Measurements from ENCODE around the gene ASTN2. TPM values are rescaled to one million over a fixed set of nuclear protein-coding genes. Genes with fewer than 3 reads are reported as not detected.

ASTN2 gene
- total RNA-seq, 2 experiments from 2014 or later, result 1.7 to 4.2 TPM

DNA sequence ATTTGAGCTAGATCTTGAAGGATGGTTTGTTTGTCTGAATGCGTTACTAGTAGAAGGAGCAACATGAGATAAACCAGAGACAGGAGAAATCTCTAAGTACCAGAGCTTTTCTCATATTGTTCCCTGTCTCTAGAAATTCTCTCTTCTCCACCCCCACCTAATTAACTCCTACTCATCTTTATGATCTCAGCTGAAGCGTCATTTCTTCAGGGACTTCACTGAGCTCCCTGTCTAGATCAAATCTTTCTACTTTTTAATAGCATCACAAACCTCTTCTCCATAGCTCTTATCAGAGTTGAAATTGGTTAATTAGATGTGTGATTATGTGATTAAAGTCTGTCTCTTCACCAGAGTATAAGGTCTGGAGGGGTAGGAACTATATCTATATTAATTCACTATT, 1035.0 kb downstream of the ASTN2 start:
- Histone ChIP-seq H3K36me3 (ENCODE audit: insufficient read depth, low read length) (no peaks in the 10 kb centered on the region), H3K4me3 (ENCODE audit: low read depth, low read length, poor library complexity, severe bottlenecking) (no peak overlapping the region), H3K9me2 (ENCODE audit: insufficient read depth, low read length) (no peaks in the 10 kb centered on the region), H2AFZ (ENCODE audit: low read length) (no peak overlapping the region), H3K9me3 (ENCODE audit: low read length) (no peaks in the 10 kb centered on the region), H3K4me1 (ENCODE audit: insufficient read depth, low read length, poor library complexity, severe bottlenecking) (no peaks in the 10 kb centered on the region), H3K27ac (ENCODE audit: low read depth, low read length, poor library complexity, severe bottlenecking) (no peak overlapping the region), H4K20me1 (ENCODE audit: insufficient read depth, low read length) (no peaks in the 10 kb centered on the region), H3K4me2 (ENCODE audit: low read length) (no peak overlapping the region), H3K79me2 (ENCODE audit: insufficient read depth, low read depth, low read length) (no peaks in the 10 kb centered on the region)
- intact Hi-C loops (cut with micrococcal nuclease; ENCODE audit: unreplicated experiment), result no loop called here
- no peak for DNase-seq (ENCODE audit: low spot score)
- CTCF ChIA-PET (ENCODE audit: unreplicated experiment), result no interaction called here
- POLR2A ChIA-PET, result interaction anchor here (1.1 kb wide), 1 partner anchor 28 kb away, joined by 3 read pairs; no protein-coding TSS in a partner anchor
- no TSS peak for BruUV-seq (replicated peaks)
- TF ChIP-seq EZH2phosphoT487 (IDR thresholded peaks at IDR 0.05; ENCODE audit: borderline replicate concordance, low read depth, low read length), result no peak
- TF ChIP-seq, protein P1, sequence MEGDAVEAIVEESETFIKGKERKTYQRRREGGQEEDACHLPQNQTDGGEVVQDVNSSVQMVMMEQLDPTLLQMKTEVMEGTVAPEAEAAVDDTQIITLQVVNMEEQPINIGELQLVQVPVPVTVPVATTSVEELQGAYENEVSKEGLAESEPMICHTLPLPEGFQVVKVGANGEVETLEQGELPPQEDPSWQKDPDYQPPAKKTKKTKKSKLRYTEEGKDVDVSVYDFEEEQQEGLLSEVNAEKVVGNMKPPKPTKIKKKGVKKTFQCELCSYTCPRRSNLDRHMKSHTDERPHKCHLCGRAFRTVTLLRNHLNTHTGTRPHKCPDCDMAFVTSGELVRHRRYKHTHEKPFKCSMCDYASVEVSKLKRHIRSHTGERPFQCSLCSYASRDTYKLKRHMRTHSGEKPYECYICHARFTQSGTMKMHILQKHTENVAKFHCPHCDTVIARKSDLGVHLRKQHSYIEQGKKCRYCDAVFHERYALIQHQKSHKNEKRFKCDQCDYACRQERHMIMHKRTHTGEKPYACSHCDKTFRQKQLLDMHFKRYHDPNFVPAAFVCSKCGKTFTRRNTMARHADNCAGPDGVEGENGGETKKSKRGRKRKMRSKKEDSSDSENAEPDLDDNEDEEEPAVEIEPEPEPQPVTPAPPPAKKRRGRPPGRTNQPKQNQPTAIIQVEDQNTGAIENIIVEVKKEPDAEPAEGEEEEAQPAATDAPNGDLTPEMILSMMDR (conservative IDR thresholded peaks at IDR 0.05; ENCODE audit: low read length), result no peak

DNA sequence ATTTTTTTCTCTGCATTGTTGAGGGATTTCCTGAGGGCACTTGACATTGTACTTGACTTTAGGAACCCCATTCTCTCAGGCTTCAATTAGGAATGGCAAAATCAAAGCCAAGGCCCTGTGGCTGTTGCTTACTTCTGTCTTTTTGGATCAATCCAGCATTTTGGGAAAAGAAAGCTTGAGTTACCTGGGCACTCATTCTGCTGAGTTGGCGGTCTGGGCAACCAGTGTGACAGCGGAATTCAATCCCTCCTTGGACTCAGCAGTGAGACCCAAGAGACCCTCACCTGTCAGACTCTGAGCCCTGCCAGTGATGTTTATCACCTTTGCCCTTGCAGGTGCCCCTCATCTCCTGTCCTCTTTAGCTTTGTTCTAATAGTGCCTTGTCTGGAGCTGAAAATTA, 1036.0 kb downstream of the ASTN2 start:
- Histone ChIP-seq H2AFZ (ENCODE audit: low read length) (no peak overlapping the region), H3K4me1 (ENCODE audit: insufficient read depth, low read length, poor library complexity, severe bottlenecking) (no peaks in the 10 kb centered on the region), H3K4me2 (ENCODE audit: low read length) (no peak overlapping the region), H4K20me1 (ENCODE audit: insufficient read depth, low read length) (no peaks in the 10 kb centered on the region), H3K27ac (ENCODE audit: low read depth, low read length, poor library complexity, severe bottlenecking) (no peak overlapping the region), H3K4me3 (ENCODE audit: low read depth, low read length, poor library complexity, severe bottlenecking) (no peak overlapping the region), H3K9me3 (ENCODE audit: low read length) (no peaks in the 10 kb centered on the region), H3K9me2 (ENCODE audit: insufficient read depth, low read length) (no peaks in the 10 kb centered on the region), H3K79me2 (ENCODE audit: insufficient read depth, low read depth, low read length) (no peaks in the 10 kb centered on the region), H3K36me3 (ENCODE audit: insufficient read depth, low read length) (no peaks in the 10 kb centered on the region)
- CTCF ChIA-PET (ENCODE audit: unreplicated experiment), result no interaction called here
- BruUV-seq (replicated peaks), result no TSS peak
- no peak for DNase-seq (ENCODE audit: low spot score)
- POLR2A ChIA-PET, result interaction anchor here (1.1 kb wide), 1 partner anchor 29 kb away, joined by 3 read pairs; no protein-coding TSS in a partner anchor
- intact Hi-C loops (cut with micrococcal nuclease; ENCODE audit: unreplicated experiment), result no loop called here
- TF ChIP-seq, protein P1 (conservative IDR thresholded peaks at IDR 0.05; ENCODE audit: low read length), result no peak
- no peak for TF ChIP-seq EZH2phosphoT487 (IDR thresholded peaks at IDR 0.05; ENCODE audit: borderline replicate concordance, low read depth, low read length)

DNA sequence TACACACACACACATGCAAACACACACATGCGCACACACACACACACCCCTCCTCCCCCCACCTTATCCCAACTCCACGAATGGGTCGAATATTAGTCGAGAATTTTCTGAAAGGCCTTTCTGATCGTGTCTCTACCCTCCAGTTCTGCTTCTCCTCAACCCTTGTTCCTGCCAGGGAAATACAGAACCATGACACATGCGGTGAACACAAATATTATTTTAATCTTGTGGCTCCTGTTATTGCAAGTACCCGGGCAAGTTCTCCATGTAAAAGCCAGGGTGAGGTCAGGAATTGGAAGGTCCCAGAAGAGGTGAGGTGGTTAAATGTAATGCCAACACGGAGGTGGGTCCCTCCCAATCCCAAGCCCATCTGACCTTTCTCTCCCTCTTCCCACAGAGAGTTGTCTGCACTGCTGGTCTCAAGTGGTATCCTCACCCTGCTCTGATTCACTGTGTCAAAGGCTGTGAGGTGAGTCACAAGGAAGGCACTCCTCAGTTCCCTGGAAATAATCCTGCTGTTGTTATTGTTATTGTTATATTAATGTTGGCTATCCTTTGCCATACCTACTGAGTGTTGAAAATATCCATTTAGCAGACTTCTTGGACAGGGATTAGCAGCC, 1037.6 kb downstream of the ASTN2 start:
- H2AFZ ChIP-seq (ENCODE audit: low read length), result no peak overlapping the region
- H3K9me3 ChIP-seq (ENCODE audit: low read length), result no peaks in the 10 kb centered on the region
- ChIA-PET CTCF (ENCODE audit: unreplicated experiment) (no interaction called here), POLR2A (interaction anchor here (0.6 kb wide), 1 partner anchor 96 kb away, joined by 3 read pairs; no protein-coding TSS in a partner anchor)
- intact Hi-C loops (cut with micrococcal nuclease; ENCODE audit: unreplicated experiment), result no loop called here
- no peak for DNase-seq (ENCODE audit: low spot score)
- BruUV-seq (replicated peaks), result no TSS peak
- no peak overlapping the region for H3K4me3 ChIP-seq (ENCODE audit: low read depth, low read length, poor library complexity, severe bottlenecking)
- no peaks in the 10 kb centered on the region for H3K4me1 ChIP-seq (ENCODE audit: insufficient read depth, low read length, poor library complexity, severe bottlenecking)
- no peaks in the 10 kb centered on the region for H4K20me1 ChIP-seq (ENCODE audit: insufficient read depth, low read length)
- H3K36me3 ChIP-seq (ENCODE audit: insufficient read depth, low read length), result no peaks in the 10 kb centered on the region
- H3K9me2 ChIP-seq (ENCODE audit: insufficient read depth, low read length), result no peaks in the 10 kb centered on the region
- no peak overlapping the region for H3K4me2 ChIP-seq (ENCODE audit: low read length)
- no peak overlapping the region for H3K27ac ChIP-seq (ENCODE audit: low read depth, low read length, poor library complexity, severe bottlenecking)
- no peak for TF ChIP-seq EZH2phosphoT487 (IDR thresholded peaks at IDR 0.05; ENCODE audit: borderline replicate concordance, low read depth, low read length)
- TF ChIP-seq, protein P1 (conservative IDR thresholded peaks at IDR 0.05; ENCODE audit: low read length), result no peak
- H3K79me2 ChIP-seq (ENCODE audit: insufficient read depth, low read depth, low read length), result no peaks in the 10 kb centered on the region
